Smooth muscle cell (in vitro differentiated cells): ENCODE measurements around the gene UTS2R. TPM values are rescaled to one million over a fixed set of nuclear protein-coding genes. Genes with fewer than 3 reads are reported as not detected.

Source experiments
- DNase-seq: peaks from one replicate; lab custom pipeline; 2025; ENCODE audit not compliant: unreplicated experiment; lab: John Stamatoyannopoulos, UW
- H2AFZ ChIP-seq: fragments of 200-600 bp; sonication (generic); 2 replicates; pipeline ENCODE4 v1.6.0; 2016; ENCODE audit warnings: antibody characterized with exemption, low read depth, mild to moderate bottlenecking
- H3F3A ChIP-seq: fragments of 200-600 bp; sonication (generic); 2 replicates; pipeline ENCODE4 v1.6.0; 2017; ENCODE audit warnings: antibody characterized with exemption, low read depth
- H3K27ac ChIP-seq: fragments of 200-600 bp; sonication (generic); 2 replicates; pipeline ENCODE4 v1.5.1; 2016; ENCODE audit warnings: low read depth, mild to moderate bottlenecking
- H3K27me3 ChIP-seq: fragments of 200-600 bp; sonication (generic); 2 replicates; pipeline ENCODE4 v1.6.1; 2016; ENCODE audit warnings: low read depth, mild to moderate bottlenecking
- H3K36me3 ChIP-seq: fragments of 200-600 bp; sonication (generic); 2 replicates; pipeline ENCODE4 v1.5.1; 2016; ENCODE audit warnings: low read depth
- H3K4me1 ChIP-seq: fragments of 200-600 bp; sonication (generic); 2 replicates; pipeline ENCODE4 v1.5.1; 2016; ENCODE audit warnings: low read depth
- H3K4me2 ChIP-seq: fragments of 200-600 bp; sonication (generic); 2 replicates; pipeline ENCODE4 v1.6.0; 2016; ENCODE audit warnings: mild to moderate bottlenecking
- H3K4me3 ChIP-seq: fragments of 200-600 bp; sonication (generic); 2 replicates; pipeline ENCODE4 v1.5.1; 2016; ENCODE audit warnings: mild to moderate bottlenecking
- H3K79me2 ChIP-seq: fragments of 200-600 bp; sonication (generic); 2 replicates; pipeline ENCODE4 v1.6.0; 2016; ENCODE audit warnings: low read depth, mild to moderate bottlenecking
- H3K9ac ChIP-seq: fragments of 200-600 bp; sonication (generic); 2 replicates; pipeline ENCODE4 v1.6.0; 2016; ENCODE audit warnings: low read depth
- H3K9me3 ChIP-seq: fragments of 200-600 bp; sonication (generic); replicated peaks from 2 replicates; pipeline ENCODE4 v1.5.1; 2016; ENCODE audit warnings: low read depth
- H4K20me1 ChIP-seq: fragments of 200-600 bp; sonication (generic); 2 replicates; pipeline ENCODE4 v1.6.0; 2016; ENCODE audit warnings: low read depth
- CTCF ChIP-seq: fragments of 200-600 bp; sonication (generic); IDR thresholded peaks from 2 replicates; pipeline ENCODE4 v1.5.1; 2017; ENCODE audit warnings: borderline replicate concordance, mild to moderate bottlenecking, antibody characterized with exemption; ENCODE audit not compliant: insufficient read depth, poor library complexity, severe bottlenecking
- WGBS: methylation state at CpG from one replicate; pipeline ENCODE4 v1.1.7; 2016; ENCODE audit warnings: low lambda C conversion rate; 5-methylcytosine and 5-hydroxymethylcytosine counted together
- polyA plus RNA-seq: library from polyadenylated mRNA; unstranded; fragments of >200 nt; fragmentation: Nextera tagmentation; extraction: Ambion mirVana; gene quantifications from 2 replicates; pipeline ENCODE4 v1.2.1, GENCODE V29; 2016
- total RNA-seq: library from RNA; depleted of rRNA; stranded (reverse); fragments of >200 nt; gene quantifications from 2 replicates; pipeline ENCODE4 v1.2.3, GENCODE V29; 2014

UTS2R gene
- total and polyA plus RNA-seq, 2 experiments from 2014 or later: not detected

GRCh38 chr17:82385559-82386254 lies 14.1 kb downstream of the UTS2R start:
- no peaks in the 10 kb centered on the region for H3K9me3 ChIP-seq
- no peak overlapping the region for H3K4me2 ChIP-seq
- no peaks in the 10 kb centered on the region for H3F3A ChIP-seq
- no peaks in the 10 kb centered on the region for H3K36me3 ChIP-seq
- H3K9ac ChIP-seq: no peak overlapping the region
- TF ChIP-seq CTCF: no peak
- no peak overlapping the region for H2AFZ ChIP-seq
- peaks cover 6% of the 10 kb centered on the region for H3K4me1 ChIP-seq
- no peaks in the 10 kb centered on the region for H3K27me3 ChIP-seq
- DNase-seq: no peak
- no peak overlapping the region for H3K4me3 ChIP-seq
- WGBS: 77% methylated on average over 22 of the region's 26 CpGs
- H3K79me2 ChIP-seq: no peaks in the 10 kb centered on the region
- no peaks in the 10 kb centered on the region for H4K20me1 ChIP-seq
- H3K27ac ChIP-seq: no peak overlapping the region

GRCh38 chr17:82386255-82386831 lies 14.8 kb downstream of the UTS2R start:
- H3K36me3 ChIP-seq: no peaks in the 10 kb centered on the region
- no peaks in the 10 kb centered on the region for H3K27me3 ChIP-seq
- no peaks in the 10 kb centered on the region for H3K9me3 ChIP-seq
- H2AFZ ChIP-seq: no peak overlapping the region
- WGBS: 82% methylated on average over 14 of the region's 17 CpGs
- DNase-seq: no peak
- TF ChIP-seq CTCF: no peak
- no peak overlapping the region for H3K4me2 ChIP-seq
- no peaks in the 10 kb centered on the region for H3K79me2 ChIP-seq
- H4K20me1 ChIP-seq: no peaks in the 10 kb centered on the region
- H3K27ac ChIP-seq: no peak overlapping the region
- H3K4me1 ChIP-seq: peaks cover 6% of the 10 kb centered on the region
- no peak overlapping the region for H3K4me3 ChIP-seq
- H3F3A ChIP-seq: no peaks in the 10 kb centered on the region
- H3K9ac ChIP-seq: no peak overlapping the region

GRCh38 chr17:82386881-82387704 lies 15.5 kb downstream of the UTS2R start:
- WGBS: 89% methylated on average over 35 of the region's 38 CpGs
- Histone ChIP-seq H3F3A (no peaks in the 10 kb centered on the region), H3K4me2 (no peak overlapping the region), H3K27me3 (no peaks in the 10 kb centered on the region), H3K4me1 (peaks cover 6% of the 10 kb centered on the region), H2AFZ (no peak overlapping the region), H3K27ac (no peak overlapping the region), H4K20me1 (no peaks in the 10 kb centered on the region), H3K9ac (no peak overlapping the region), H3K9me3 (no peaks in the 10 kb centered on the region), H3K79me2 (no peaks in the 10 kb centered on the region), H3K36me3 (no peaks in the 10 kb centered on the region), H3K4me3 (no peak overlapping the region)
- DNase-seq: no peak
- TF ChIP-seq CTCF: no peak
